HG03354 (cell line): Measurements from ENCODE around the gene CHAT.

Experiments used
- ATAC-seq: cut with Tn5 transposase; IDR thresholded peaks from one replicate; pipeline ENCODE4 v1.9.1; 2021; ENCODE audit warnings: mild to moderate bottlenecking; ENCODE audit not compliant: unreplicated experiment, poor library complexity, severe bottlenecking

CHAT gene

GRCh38 chr10:49649294-49649693, 35.5 kb downstream of the CHAT start:
- no peak for ATAC-seq

- no peak for ATAC-seq
Observed at GRCh38 chr10:49649936-49650723, 36.3 kb downstream of the CHAT start.

- no peak for ATAC-seq
Observed at GRCh38 chr10:49650724-49651034, 36.8 kb downstream of the CHAT start.

GRCh38 chr10:49651039-49651835, 37.4 kb downstream of the CHAT start:
- ATAC-seq = no peak

GRCh38 chr10:49651917-49652316, 38.1 kb downstream of the CHAT start:
- ATAC-seq = no peak

DNA sequence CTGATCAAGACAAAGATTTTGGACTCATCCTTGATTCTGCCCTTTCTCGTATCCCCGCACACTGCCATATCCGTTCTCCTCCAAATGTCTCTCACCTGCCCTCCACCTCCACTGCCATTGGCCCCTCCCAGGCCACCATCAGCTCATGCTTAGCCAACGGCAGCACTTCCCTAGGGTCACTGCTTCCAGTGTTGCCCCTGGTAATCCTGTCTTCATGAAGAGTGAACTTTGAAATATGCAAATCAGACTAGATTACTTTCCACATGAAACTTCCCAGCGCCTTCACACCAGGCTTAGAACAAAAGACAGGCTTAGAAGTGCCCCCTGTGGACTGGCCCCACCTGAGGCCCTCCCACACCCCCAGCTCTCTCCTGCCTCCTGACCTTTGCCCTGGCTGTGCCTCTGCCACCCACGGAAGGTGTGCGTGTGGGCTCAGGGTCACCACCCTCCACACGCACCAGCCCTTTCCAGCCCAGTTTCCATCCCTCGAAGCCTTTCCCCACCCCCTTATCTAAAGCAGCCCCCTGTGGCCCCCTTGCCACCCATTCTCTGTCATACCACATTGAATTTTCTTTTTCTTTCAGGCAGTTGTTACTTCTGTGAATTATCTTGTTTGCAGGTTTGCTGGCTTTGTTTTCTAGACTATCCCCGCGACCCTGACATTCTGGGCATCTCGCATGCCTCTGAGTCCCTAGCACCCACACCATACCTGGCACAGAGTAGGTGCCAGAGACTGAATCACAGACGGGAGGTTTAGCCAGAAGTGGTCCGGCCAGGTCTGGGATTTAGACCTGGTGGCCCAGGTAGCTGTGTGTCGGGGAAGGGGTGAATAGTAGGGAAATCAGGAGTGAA, 38.8 kb downstream of the CHAT start:
- no peak for ATAC-seq

- no peak for ATAC-seq
Observed at GRCh38 chr10:49653273-49653929, 39.6 kb downstream of the CHAT start.

- no peak for ATAC-seq
Observed at GRCh38 chr10:49654036-49654693, 40.3 kb downstream of the CHAT start.

GRCh38 chr10:49655099-49655498, 41.3 kb downstream of the CHAT start:
- ATAC-seq = no peak

GRCh38 chr10:49656845-49657493, 43.1 kb downstream of the CHAT start:
- ATAC-seq = no peak

DNA sequence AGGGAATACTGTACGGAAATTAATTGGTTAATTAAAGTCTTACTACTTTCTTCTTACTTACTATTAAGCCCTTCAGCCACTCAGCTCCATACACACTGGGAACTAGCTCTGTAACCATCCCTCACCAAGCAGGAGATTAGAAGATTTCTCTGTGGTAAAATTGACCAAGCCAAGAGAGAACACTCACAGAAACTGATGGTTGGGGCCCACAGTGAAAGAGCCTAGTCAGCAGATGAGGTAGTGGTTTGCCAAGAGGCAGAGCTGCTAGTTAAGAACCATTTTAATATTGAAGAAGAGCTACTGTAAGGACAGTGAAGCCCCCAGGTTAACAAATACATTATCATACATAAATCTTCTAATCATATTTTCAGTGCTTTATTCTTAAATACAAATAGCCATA, 43.8 kb downstream of the CHAT start:
- ATAC-seq = no peak

- no peak for ATAC-seq
Observed at GRCh38 chr10:49661140-49661856, 47.5 kb downstream of the CHAT start.

GRCh38 chr10:49662169-49662830, 48.5 kb downstream of the CHAT start:
- no peak for ATAC-seq

GRCh38 chr10:49663596-49663995, 49.8 kb downstream of the CHAT start:
- no peak for ATAC-seq

DNA sequence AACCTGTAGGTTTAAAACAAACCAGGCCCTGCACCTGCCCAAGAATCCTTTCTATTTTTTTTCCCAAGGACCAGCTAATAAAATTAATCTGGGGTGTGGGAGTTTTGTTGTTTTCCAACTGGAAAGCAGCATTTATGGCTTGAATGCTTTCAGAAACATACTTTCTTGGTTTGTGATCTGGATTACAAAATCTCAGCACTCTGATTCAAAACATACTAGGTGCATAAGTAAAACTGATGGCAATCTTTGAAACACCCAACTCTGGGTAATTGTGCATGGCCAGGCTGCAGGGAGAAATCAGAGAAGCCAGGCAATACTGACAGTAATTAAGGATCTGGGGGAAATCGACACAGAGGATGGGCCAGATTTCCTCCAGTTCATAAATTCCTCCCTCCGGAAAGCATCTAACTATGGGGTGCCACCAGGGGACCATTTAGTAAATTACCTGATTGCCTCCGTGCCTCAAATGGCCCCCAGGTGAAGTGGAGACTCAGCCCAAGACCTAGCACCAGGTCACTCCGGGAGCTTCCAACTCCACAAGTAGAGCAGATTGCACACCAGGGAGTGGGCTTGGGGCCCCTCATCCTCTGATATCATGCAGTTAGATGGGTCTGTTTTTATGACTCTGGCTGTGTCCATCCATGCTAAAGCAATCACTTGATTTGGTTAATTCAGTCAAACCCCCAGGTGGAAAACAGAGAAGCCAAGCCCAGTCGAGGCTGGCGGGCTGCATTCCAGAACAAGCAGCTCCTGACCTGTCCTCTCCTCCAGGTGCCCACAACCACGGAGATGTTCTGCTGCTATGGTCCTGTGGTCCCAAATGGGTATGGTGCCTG, 50.4 kb downstream of the CHAT start:
- no peak for ATAC-seq

DNA sequence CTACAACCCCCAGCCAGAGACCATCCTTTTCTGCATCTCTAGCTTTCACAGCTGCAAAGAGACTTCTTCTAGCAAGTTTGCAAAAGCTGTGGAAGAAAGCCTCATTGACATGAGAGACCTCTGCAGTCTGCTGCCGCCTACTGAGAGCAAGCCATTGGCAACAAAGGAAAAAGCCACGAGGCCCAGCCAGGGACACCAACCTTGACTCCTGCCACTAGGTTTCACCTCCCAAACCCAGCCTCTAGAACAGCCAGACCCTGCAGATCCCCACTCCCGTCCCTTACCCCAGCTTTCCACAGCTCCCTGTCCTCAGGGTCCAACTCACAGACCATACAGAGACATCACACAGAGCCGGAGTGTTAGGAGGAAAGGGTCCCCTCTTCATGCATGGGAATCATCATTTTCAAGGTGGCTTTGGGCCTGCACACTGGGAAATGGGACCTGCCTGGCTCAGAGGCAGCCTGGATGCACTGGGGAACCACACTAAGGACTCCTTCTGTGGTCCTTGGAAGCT, 51.1 kb downstream of the CHAT start:
- no peak for ATAC-seq
